ENCODE measurements around the gene CNTNAP5.

CNTNAP5 gene

DNA sequence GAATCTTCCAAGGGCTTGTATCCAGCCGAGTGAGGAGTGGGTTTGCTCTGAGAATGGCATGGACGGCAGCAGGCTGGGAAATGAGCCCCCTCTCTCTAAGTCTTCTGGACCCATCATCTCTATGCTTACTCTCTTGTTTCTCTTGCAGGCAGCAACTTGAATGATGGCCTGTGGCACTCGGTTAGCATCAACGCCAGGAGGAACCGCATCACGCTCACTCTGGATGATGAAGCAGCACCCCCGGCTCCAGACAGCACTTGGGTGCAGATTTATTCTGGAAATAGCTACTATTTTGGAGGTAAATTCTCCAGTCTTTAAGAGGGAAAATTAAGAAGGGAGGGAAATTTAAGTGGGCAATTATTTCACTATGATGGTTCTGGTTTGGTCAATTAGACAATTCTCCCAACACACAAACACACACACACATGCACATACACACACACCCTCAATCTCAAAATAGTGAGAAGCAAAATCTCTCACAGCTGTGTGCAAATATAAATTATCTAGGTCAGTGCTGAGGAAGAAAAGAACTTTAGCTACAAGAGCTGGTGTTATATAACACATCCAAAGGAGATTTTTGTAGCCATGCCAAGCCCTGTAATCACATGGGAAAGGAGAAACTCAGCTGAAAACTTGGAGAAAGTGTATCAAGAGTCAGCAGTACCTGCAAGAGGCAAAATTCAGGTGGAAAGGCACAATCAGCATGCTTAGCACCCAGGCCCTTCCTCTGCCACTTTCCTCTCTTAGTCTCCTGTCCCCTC is 499.2 kb downstream of the CNTNAP5 start:
- Histone ChIP-seq H3K4me3 (no peak overlapping the region), H3K27ac (no peak overlapping the region)
- TF ChIP-seq, protein P1, sequence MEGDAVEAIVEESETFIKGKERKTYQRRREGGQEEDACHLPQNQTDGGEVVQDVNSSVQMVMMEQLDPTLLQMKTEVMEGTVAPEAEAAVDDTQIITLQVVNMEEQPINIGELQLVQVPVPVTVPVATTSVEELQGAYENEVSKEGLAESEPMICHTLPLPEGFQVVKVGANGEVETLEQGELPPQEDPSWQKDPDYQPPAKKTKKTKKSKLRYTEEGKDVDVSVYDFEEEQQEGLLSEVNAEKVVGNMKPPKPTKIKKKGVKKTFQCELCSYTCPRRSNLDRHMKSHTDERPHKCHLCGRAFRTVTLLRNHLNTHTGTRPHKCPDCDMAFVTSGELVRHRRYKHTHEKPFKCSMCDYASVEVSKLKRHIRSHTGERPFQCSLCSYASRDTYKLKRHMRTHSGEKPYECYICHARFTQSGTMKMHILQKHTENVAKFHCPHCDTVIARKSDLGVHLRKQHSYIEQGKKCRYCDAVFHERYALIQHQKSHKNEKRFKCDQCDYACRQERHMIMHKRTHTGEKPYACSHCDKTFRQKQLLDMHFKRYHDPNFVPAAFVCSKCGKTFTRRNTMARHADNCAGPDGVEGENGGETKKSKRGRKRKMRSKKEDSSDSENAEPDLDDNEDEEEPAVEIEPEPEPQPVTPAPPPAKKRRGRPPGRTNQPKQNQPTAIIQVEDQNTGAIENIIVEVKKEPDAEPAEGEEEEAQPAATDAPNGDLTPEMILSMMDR (IDR thresholded peaks at IDR 0.05): no peak
- no peak for DNase-seq (ENCODE audit: low spot score)

- Histone ChIP-seq H3K4me3 (no peak overlapping the region), H3K27ac (no peak overlapping the region)
- DNase-seq (ENCODE audit: low spot score): no peak
- TF ChIP-seq, protein P1 (IDR thresholded peaks at IDR 0.05): no peak
Measured at GRCh38 chr2:124526221-124526620, 501.1 kb downstream of the CNTNAP5 start.

DNA sequence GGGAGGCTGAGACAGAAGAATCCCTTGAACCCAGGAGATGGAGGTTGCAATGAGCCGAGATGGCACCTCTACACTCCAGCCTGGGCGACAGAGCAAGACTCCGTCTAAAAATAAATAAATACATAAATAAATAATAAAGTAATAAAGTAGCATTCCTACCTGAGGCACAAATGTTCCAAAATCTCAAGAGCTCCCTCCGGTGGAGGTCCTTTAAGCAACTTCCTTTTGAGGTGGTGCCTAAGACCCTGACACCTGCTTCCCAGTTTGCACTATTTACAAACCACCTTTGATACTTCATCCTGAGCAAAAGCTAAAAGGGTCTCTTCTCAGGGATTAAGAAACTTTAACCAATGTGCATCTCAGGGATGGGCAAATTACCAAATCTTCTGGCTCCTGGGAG is 505.1 kb downstream of the CNTNAP5 start:
- TF ChIP-seq, protein P1 (IDR thresholded peaks at IDR 0.05): no peak
- DNase-seq (ENCODE audit: low spot score): no peak
- no peak overlapping the region for H3K4me3 ChIP-seq
- H3K27ac ChIP-seq: no peak overlapping the region

DNA sequence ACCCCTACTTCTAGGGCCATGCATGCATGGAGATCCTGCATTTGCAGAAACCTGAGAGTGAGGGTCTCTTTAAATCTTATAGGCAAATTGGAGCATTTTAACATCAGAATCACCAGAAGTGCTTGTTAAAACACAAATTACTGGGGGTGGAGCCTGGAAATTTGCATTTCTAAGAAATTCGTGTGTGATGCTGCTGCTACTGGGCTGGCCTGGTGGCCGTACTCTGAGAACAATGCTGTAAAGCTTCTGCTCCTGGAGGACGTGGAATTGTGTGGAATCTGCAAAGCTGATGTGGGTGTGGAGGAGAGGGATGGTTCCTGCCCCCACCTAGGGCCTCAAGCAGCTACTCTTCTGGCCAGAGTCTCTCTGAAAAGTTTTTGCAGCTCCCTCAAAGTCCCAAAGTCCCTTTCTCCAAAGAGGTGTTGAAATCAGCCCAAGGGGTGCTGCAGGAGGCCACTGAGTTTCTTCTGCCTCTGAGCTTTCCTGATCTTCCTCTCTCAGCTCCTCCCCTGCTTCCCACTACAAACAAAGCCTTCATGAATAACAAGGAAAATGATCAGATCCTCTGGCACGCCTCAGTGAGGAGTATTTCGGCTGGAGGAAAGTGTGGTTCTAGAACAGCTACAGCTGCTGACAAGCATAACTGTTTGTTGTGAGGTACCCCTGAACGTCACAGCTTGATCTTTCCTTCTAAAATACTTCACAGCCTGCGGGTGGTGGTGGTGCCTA is 508.3 kb downstream of the CNTNAP5 start:
- Histone ChIP-seq H3K4me3 (no peak overlapping the region), H3K27ac (no peak overlapping the region)
- DNase-seq (ENCODE audit: low spot score): no peak
- TF ChIP-seq, protein P1 (IDR thresholded peaks at IDR 0.05): no peak

- TF ChIP-seq, protein P1 (IDR thresholded peaks at IDR 0.05): no peak
- DNase-seq (ENCODE audit: low spot score): no peak
- Histone ChIP-seq H3K27ac (no peak overlapping the region), H3K4me3 (no peak overlapping the region)
Measured at GRCh38 chr2:124534028-124534427, 508.9 kb downstream of the CNTNAP5 start.

DNA sequence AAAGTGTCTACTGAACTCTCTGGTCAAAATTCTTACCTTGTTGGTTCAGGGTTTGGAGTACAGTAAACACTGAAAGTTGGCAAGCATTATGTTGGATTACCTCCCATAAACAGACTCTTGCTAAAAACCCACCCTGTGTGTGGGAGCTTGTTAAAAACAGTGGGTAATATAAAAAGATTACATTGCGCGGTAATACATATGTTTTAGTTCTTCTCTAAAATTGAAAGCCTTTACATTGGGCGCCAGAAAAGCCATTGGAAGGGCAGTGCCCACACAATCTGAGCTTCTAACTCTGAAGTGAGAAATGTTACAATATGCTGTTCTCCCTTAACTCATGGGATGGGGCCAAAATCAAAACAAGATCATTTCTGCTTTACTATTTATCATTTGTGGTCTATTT is 510.7 kb downstream of the CNTNAP5 start:
- TF ChIP-seq, protein P1 (IDR thresholded peaks at IDR 0.05): no peak
- no peak overlapping the region for H3K4me3 ChIP-seq
- no peak for DNase-seq (ENCODE audit: low spot score)
- no peak overlapping the region for H3K27ac ChIP-seq

GRCh38 chr2:124536591-124536990 is 511.5 kb downstream of the CNTNAP5 start:
- H3K4me3 ChIP-seq: no peak overlapping the region
- TF ChIP-seq, protein P1 (IDR thresholded peaks at IDR 0.05): no peak
- no peak for DNase-seq (ENCODE audit: low spot score)
- H3K27ac ChIP-seq: no peak overlapping the region

Measured in coronary artery (tissue), 2 donors.